HL-60 (cell line): ENCODE measurements around the gene CDC42EP1.
"Not testable (repeated sequence)": the region's sequence is repeated elsewhere in the genome, so short reads cannot be mapped to it uniquely, and the experiment has no call there.

ENCODE experiments used
- GABPA ChIP-seq: IDR thresholded peaks from 2 replicates; pipeline ENCODE4 v1.6.1; 2012; ENCODE audit warnings: low read depth
- POLR2AphosphoS5 ChIP-seq: IDR thresholded peaks from 2 replicates; pipeline ENCODE4 v1.6.1; 2012; ENCODE audit warnings: low read depth
- SPI1 ChIP-seq: IDR thresholded peaks from 2 replicates; pipeline ENCODE4 v1.6.1; 2012; ENCODE audit warnings: low read depth, mild to moderate bottlenecking, borderline replicate concordance
- TF ChIP-seq, protein P1 (sequence below): IDR thresholded peaks from one replicate; pipeline ENCODE4 v1.5.1; 2011; ENCODE audit warnings: low read length, control low read depth, inconsistent platforms; ENCODE audit not compliant: insufficient read depth
- TF ChIP-seq, protein P2 (sequence below): IDR thresholded peaks from 2 replicates; pipeline ENCODE4 v1.6.1; 2012; ENCODE audit warnings: low read depth; ENCODE audit not compliant: insufficient replicate concordance

DNA sequence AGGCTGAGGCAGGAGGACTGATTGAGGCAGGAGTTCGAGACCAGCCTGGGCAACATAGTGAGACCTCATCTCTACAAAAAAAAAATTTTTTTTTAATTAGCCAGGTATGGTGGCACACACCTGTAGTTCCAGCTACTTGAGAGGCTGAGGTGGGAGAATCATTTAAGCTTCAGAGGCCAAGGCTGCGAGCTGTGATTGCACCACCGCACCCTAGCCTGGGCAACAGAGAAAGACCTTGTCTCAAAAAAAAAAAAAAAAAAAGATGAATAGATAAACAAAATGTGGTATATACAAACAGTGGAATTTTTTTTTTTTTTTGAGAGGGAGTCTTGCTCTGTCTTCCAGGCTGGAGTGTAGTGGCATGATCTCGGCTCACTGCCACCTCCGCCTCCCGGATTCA is 30.8 kb downstream of the CDC42EP1 start:
- TF ChIP-seq, protein P1, sequence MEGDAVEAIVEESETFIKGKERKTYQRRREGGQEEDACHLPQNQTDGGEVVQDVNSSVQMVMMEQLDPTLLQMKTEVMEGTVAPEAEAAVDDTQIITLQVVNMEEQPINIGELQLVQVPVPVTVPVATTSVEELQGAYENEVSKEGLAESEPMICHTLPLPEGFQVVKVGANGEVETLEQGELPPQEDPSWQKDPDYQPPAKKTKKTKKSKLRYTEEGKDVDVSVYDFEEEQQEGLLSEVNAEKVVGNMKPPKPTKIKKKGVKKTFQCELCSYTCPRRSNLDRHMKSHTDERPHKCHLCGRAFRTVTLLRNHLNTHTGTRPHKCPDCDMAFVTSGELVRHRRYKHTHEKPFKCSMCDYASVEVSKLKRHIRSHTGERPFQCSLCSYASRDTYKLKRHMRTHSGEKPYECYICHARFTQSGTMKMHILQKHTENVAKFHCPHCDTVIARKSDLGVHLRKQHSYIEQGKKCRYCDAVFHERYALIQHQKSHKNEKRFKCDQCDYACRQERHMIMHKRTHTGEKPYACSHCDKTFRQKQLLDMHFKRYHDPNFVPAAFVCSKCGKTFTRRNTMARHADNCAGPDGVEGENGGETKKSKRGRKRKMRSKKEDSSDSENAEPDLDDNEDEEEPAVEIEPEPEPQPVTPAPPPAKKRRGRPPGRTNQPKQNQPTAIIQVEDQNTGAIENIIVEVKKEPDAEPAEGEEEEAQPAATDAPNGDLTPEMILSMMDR, result not testable (repeated sequence)
- TF ChIP-seq, protein P2, sequence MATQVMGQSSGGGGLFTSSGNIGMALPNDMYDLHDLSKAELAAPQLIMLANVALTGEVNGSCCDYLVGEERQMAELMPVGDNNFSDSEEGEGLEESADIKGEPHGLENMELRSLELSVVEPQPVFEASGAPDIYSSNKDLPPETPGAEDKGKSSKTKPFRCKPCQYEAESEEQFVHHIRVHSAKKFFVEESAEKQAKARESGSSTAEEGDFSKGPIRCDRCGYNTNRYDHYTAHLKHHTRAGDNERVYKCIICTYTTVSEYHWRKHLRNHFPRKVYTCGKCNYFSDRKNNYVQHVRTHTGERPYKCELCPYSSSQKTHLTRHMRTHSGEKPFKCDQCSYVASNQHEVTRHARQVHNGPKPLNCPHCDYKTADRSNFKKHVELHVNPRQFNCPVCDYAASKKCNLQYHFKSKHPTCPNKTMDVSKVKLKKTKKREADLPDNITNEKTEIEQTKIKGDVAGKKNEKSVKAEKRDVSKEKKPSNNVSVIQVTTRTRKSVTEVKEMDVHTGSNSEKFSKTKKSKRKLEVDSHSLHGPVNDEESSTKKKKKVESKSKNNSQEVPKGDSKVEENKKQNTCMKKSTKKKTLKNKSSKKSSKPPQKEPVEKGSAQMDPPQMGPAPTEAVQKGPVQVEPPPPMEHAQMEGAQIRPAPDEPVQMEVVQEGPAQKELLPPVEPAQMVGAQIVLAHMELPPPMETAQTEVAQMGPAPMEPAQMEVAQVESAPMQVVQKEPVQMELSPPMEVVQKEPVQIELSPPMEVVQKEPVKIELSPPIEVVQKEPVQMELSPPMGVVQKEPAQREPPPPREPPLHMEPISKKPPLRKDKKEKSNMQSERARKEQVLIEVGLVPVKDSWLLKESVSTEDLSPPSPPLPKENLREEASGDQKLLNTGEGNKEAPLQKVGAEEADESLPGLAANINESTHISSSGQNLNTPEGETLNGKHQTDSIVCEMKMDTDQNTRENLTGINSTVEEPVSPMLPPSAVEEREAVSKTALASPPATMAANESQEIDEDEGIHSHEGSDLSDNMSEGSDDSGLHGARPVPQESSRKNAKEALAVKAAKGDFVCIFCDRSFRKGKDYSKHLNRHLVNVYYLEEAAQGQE, result not testable (repeated sequence)
- not testable (repeated sequence) for TF ChIP-seq POLR2AphosphoS5, GABPA, SPI1
